ENCODE results near the gene PTEN.

DNA sequence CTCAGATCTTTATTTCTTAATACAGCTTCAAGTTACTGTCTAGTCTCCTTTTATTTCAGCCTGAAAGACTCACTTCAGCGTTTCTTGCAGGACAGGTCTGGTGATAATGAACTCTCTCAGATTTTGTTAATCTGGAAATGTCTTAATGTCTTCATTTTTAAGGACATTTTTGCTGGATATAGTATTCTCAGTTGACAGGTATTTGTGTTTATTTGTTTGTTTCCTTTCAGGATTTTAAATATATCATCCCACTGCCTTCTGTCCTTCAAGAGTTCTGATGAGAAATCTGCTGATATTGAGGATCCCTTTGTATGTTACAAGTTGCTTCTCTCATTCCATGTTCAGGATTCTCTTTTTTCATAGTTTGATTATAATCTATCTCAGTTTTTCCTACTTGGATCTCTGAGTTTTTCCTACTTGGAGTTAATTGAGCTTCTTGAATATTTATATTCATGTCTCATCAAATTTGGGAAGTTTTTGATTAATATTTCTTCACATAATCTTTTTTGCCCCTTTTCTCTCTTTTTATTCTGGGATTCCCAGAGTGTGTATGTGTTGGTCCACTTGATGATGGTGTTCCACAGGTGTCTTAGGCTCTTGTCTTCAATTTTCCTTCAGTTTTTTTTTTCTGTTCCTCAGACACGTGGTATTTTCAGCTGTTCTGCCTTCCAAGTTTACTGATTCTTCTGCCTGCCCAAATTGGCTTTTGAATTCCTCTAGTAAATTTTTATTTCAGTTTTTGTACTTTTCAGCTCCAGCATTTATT is 49.9 kb downstream of the PTEN start:
- TF ChIP-seq, protein P1, sequence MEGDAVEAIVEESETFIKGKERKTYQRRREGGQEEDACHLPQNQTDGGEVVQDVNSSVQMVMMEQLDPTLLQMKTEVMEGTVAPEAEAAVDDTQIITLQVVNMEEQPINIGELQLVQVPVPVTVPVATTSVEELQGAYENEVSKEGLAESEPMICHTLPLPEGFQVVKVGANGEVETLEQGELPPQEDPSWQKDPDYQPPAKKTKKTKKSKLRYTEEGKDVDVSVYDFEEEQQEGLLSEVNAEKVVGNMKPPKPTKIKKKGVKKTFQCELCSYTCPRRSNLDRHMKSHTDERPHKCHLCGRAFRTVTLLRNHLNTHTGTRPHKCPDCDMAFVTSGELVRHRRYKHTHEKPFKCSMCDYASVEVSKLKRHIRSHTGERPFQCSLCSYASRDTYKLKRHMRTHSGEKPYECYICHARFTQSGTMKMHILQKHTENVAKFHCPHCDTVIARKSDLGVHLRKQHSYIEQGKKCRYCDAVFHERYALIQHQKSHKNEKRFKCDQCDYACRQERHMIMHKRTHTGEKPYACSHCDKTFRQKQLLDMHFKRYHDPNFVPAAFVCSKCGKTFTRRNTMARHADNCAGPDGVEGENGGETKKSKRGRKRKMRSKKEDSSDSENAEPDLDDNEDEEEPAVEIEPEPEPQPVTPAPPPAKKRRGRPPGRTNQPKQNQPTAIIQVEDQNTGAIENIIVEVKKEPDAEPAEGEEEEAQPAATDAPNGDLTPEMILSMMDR (IDR thresholded peaks at IDR 0.05): no peak
- TF ChIP-seq POLR2A (IDR thresholded peaks at IDR 0.05) (no peak), EP300 (IDR thresholded peaks at IDR 0.05) (no peak)
